D341Med (cell line): ENCODE results near the gene PIK3AP1.
"Not testable (repeated sequence)": the region's sequence is repeated elsewhere in the genome, so short reads cannot be mapped to it uniquely, and the experiment has no call there.

ENCODE experiments used
- DNase-seq: peaks from one replicate; pipeline ENCODE4 v3.0.0; 2012; ENCODE audit warnings: low spot score

The PIK3AP1 gene

GRCh38 chr10:96695975-96696634 is 24.2 kb downstream of the PIK3AP1 start:
- DNase-seq: no peak

- DNase-seq: no peak
Observed at GRCh38 chr10:96695366-96695765, 24.9 kb downstream of the PIK3AP1 start.

GRCh38 chr10:96693431-96693830 is 26.9 kb downstream of the PIK3AP1 start:
- DNase-seq: no peak

GRCh38 chr10:96692427-96692826 is 27.9 kb downstream of the PIK3AP1 start:
- no peak for DNase-seq

- DNase-seq: no peak
Observed at GRCh38 chr10:96691761-96692160, 28.6 kb downstream of the PIK3AP1 start.

GRCh38 chr10:96690755-96691730 is 29.3 kb downstream of the PIK3AP1 start:
- DNase-seq: no peak

GRCh38 chr10:96688789-96689188 is 31.5 kb downstream of the PIK3AP1 start:
- DNase-seq: no peak

GRCh38 chr10:96687317-96688012 is 32.8 kb downstream of the PIK3AP1 start:
- DNase-seq: no peak

- DNase-seq: no peak
Observed at GRCh38 chr10:96686514-96686913, 33.8 kb downstream of the PIK3AP1 start.

GRCh38 chr10:96685306-96685705 is 35.0 kb downstream of the PIK3AP1 start:
- DNase-seq: no peak

GRCh38 chr10:96684826-96685225 is 35.5 kb downstream of the PIK3AP1 start:
- no peak for DNase-seq

- DNase-seq: no peak
Observed at GRCh38 chr10:96683710-96684109, 36.6 kb downstream of the PIK3AP1 start.

GRCh38 chr10:96683065-96683464 is 37.2 kb downstream of the PIK3AP1 start:
- DNase-seq: no peak

- DNase-seq: no peak
Observed at GRCh38 chr10:96681524-96681923, 38.8 kb downstream of the PIK3AP1 start.

- not testable (repeated sequence) for DNase-seq
Observed at GRCh38 chr10:96680463-96680862, 39.9 kb downstream of the PIK3AP1 start.

GRCh38 chr10:96678725-96679124 is 41.6 kb downstream of the PIK3AP1 start:
- DNase-seq: no peak

GRCh38 chr10:96676272-96677112 is 43.8 kb downstream of the PIK3AP1 start:
- DNase-seq: no peak

- DNase-seq: no peak
Observed at GRCh38 chr10:96675846-96676245, 44.5 kb downstream of the PIK3AP1 start.

- DNase-seq: no peak
Observed at GRCh38 chr10:96673318-96674099, 46.8 kb downstream of the PIK3AP1 start.

- no peak for DNase-seq
Observed at GRCh38 chr10:96672481-96673175, 47.7 kb downstream of the PIK3AP1 start.
